SK-N-MC (cell line): ENCODE results near the gene KIRREL1.

Source experiments
- EZH2 ChIP-seq: fragments of 200-600 bp; sonication (generic); IDR thresholded peaks from one replicate; pipeline ENCODE4 v1.6.1; 2017; ENCODE audit warnings: antibody characterized with exemption
- FOXP2 ChIP-seq: optimal IDR thresholded peaks from 2 replicates; pipeline ENCODE3; 2011; ENCODE audit warnings: mild to moderate bottlenecking, moderate library complexity; ENCODE audit not compliant: insufficient read depth; ENCODE audit errors: extremely low read length, control extremely low read depth
- POLR2AphosphoS5 ChIP-seq: IDR thresholded peaks from 2 replicates; pipeline ENCODE4 v1.6.1; 2012; ENCODE audit warnings: mild to moderate bottlenecking, low read depth, low read length, borderline replicate concordance

DNA sequence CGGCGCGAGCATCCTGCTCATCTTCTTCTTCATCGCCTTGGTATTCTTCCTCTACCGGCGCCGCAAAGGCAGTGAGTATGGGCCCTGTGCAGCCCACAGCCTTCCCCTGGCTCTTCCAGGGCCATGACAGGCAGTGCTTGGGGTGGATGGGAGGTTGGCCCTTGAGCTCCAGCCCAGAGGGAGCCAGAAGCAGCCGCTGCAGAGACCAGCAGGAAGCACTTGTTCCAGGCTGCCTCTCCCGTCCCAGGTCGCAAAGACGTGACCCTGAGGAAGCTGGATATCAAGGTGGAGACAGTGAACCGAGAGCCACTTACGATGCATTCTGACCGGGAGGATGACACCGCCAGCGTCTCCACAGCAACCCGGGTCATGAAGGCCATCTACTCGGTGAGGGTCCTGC, 99.9 kb downstream of the KIRREL1 start:
- TF ChIP-seq POLR2AphosphoS5 (no peak), EZH2 (no peak), FOXP2 (no peak)
